GM19455 (cell line): Measurements from ENCODE around the gene RRP12.

Source experiments
- ATAC-seq: cut with Tn5 transposase; IDR thresholded peaks from one replicate; pipeline ENCODE4 v1.9.1; 2021; ENCODE audit not compliant: unreplicated experiment

Gene RRP12

GRCh38 chr10:97336446-97336845, 64.7 kb downstream of the RRP12 start:
- no peak for ATAC-seq

- ATAC-seq = no peak
Observed at GRCh38 chr10:97336006-97336405, 65.1 kb downstream of the RRP12 start.

GRCh38 chr10:97335188-97335619, 65.9 kb downstream of the RRP12 start:
- ATAC-seq = no peak

GRCh38 chr10:97334370-97335175, 66.6 kb downstream of the RRP12 start, which contains the start of gene FRAT2:
TSS of gene FRAT2 (minus strand) at chr10:97334729. CDS start at chr10:97334572, 157 bp downstream.
- ATAC-seq = peak; percentile 84

- peak; percentile 37 for ATAC-seq
Observed at GRCh38 chr10:97333601-97334369, 67.4 kb downstream of the RRP12 start.

GRCh38 chr10:97333351-97333600, 67.9 kb downstream of the RRP12 start:
- ATAC-seq = no peak

GRCh38 chr10:97332591-97333350, 68.4 kb downstream of the RRP12 start:
- no peak for ATAC-seq

GRCh38 chr10:97331153-97331703, 69.9 kb downstream of the RRP12 start:
- ATAC-seq = no peak

- no peak for ATAC-seq
Observed at GRCh38 chr10:97329766-97330165, 71.4 kb downstream of the RRP12 start.

- ATAC-seq = no peak
Observed at GRCh38 chr10:97328646-97329453, 72.3 kb downstream of the RRP12 start.

GRCh38 chr10:97327348-97328294, 73.5 kb downstream of the RRP12 start:
- no peak for ATAC-seq

GRCh38 chr10:97325754-97326153, 75.4 kb downstream of the RRP12 start:
- ATAC-seq = no peak

GRCh38 chr10:97323501-97323900, 77.6 kb downstream of the RRP12 start:
- no peak for ATAC-seq

GRCh38 chr10:97321804-97322190, 79.3 kb downstream of the RRP12 start:
- ATAC-seq = no peak

GRCh38 chr10:97321032-97321803, 79.9 kb downstream of the RRP12 start:
- no peak for ATAC-seq

- no peak for ATAC-seq
Observed at GRCh38 chr10:97320480-97321031, 80.6 kb downstream of the RRP12 start.

GRCh38 chr10:97319671-97320479, 81.3 kb downstream of the RRP12 start:
- peak; percentile 34 for ATAC-seq
